NB4 (cell line): ENCODE measurements around the gene NTM.

Source experiments
- DNase-seq: peaks from one replicate; pipeline ENCODE4 v3.0.0; 2010; ENCODE audit warnings: low read depth
- H3K4me3 ChIP-seq: one replicate; pipeline ENCODE4 v1.5.1; 2011; ENCODE audit warnings: mild to moderate bottlenecking, low read depth, low read length, moderate library complexity
- MYC ChIP-seq: IDR thresholded peaks from 2 replicates; pipeline ENCODE4 v1.6.1; 2011; ENCODE audit warnings: low read depth, low read length
- POLR2A ChIP-seq: IDR thresholded peaks from 2 replicates; pipeline ENCODE4 v1.6.1; 2011; ENCODE audit warnings: mild to moderate bottlenecking; ENCODE audit not compliant: insufficient read length; ENCODE audit errors: extremely low read depth
- TF ChIP-seq, protein P1 (sequence below): IDR thresholded peaks from one replicate; pipeline ENCODE4 v1.5.1; 2012; ENCODE audit warnings: low read depth, low read length
- TF ChIP-seq, protein P2 (sequence below): IDR thresholded peaks from 2 replicates; pipeline ENCODE4 v1.6.1; 2011; ENCODE audit warnings: low read depth, low read length

Gene NTM

DNA sequence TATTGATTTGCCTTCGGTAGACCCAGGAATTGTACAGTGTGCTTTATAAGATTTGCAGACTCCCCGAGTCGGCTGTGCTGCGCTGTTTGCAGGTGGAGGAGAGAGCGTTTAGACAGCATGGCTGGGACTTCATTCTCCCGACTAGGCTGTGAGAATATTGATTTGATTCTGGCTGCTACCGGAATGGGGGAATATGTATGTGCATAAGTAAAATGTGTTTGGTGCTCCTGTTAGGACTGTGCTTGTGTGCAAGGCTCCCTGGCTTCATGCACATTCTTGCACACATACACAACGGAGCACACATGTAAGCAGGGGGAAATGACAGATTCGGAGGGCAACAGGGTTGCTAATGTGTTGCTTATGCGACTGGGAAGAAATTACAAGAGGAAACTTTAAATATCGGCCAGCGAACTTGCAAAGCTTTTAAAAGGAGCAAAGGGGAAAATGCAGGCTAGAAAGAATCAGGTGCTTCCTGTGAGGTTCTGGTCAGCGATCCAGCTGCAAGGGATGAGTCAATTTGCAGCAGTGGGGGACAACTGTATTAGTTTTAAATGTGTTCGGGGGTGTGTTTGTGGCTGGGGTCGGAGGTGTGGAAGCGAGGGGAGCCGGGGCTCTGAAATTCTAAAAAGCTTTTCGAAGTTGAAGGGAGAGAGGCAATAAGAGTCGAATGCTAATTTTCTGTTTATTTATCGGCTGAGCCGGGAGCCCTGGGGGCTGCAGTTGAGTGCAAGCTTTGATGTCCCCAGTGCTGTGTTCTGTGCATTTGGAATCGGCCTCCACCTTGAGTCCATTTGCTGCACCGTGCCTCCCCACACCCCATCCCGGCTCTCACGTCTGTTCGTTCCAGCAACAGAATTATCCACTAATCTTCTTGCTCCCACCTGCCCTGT, 731 bp downstream of the NTM start:
- no peak for DNase-seq
- TF ChIP-seq, protein P1, sequence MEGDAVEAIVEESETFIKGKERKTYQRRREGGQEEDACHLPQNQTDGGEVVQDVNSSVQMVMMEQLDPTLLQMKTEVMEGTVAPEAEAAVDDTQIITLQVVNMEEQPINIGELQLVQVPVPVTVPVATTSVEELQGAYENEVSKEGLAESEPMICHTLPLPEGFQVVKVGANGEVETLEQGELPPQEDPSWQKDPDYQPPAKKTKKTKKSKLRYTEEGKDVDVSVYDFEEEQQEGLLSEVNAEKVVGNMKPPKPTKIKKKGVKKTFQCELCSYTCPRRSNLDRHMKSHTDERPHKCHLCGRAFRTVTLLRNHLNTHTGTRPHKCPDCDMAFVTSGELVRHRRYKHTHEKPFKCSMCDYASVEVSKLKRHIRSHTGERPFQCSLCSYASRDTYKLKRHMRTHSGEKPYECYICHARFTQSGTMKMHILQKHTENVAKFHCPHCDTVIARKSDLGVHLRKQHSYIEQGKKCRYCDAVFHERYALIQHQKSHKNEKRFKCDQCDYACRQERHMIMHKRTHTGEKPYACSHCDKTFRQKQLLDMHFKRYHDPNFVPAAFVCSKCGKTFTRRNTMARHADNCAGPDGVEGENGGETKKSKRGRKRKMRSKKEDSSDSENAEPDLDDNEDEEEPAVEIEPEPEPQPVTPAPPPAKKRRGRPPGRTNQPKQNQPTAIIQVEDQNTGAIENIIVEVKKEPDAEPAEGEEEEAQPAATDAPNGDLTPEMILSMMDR = no peak
- TF ChIP-seq POLR2A (no peak), MYC (no peak)
- TF ChIP-seq, protein P2, sequence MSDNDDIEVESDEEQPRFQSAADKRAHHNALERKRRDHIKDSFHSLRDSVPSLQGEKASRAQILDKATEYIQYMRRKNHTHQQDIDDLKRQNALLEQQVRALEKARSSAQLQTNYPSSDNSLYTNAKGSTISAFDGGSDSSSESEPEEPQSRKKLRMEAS = no peak
- no peak overlapping the region for H3K4me3 ChIP-seq

- DNase-seq = no peak
- H3K4me3 ChIP-seq = no peak overlapping the region
- TF ChIP-seq POLR2A (no peak), MYC (no peak)
- TF ChIP-seq, protein P1 = no peak
- TF ChIP-seq, protein P2 = no peak
These were observed 1.3 kb downstream of the NTM start for GRCh38 chr11:131371791-131372104.

GRCh38 chr11:131372234-131372962, 2.0 kb downstream of the NTM start:
- H3K4me3 ChIP-seq = no peak overlapping the region
- TF ChIP-seq, protein P2 = no peak
- TF ChIP-seq POLR2A = no peak
- no peak for TF ChIP-seq MYC
- DNase-seq = no peak

DNA sequence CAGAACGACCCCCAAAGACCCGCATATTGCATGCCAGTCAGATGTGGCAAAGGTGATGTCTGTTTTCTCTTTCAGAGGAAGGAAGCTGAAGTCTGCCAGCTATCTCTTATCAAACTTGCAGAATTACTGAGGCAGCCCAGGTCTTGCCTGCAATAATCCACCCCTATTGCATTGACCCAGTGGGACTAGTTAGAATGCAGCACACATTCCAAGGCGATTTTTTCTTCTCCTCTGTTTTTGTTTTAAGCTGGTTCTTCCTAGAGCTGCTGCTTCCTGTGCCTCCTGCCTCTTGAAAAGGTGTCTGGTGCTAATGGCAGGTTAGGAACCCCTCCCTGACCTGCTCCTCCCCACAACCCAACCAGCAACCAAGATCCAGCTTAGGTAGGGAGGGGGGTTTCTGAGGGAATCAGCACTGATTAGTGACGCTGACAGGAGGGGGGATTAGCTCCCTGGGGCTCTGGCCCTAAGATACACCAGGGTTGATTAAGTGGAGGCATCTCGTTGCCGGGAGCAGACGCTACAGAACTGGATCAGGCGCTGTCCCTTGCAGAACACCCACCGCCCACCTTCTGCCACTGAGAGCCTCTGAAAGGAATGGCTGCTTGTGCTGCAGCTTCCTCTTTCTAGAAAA, 2.8 kb downstream of the NTM start:
- no peak for TF ChIP-seq POLR2A
- TF ChIP-seq, protein P2 = no peak
- TF ChIP-seq, protein P1 = no peak
- no peak for TF ChIP-seq MYC
- H3K4me3 ChIP-seq = no peak overlapping the region
- DNase-seq = no peak

GRCh38 chr11:131373756-131374155, 3.3 kb downstream of the NTM start:
- no peak for DNase-seq

More at GRCh38 chr11:131373756-131374155, 3.3 kb downstream of the NTM start:
- TF ChIP-seq, protein P1 = no peak
- TF ChIP-seq, protein P2 = no peak
- H3K4me3 ChIP-seq = no peak overlapping the region
